Large intestine (tissue), 3 donors: ENCODE results near the gene CD24. TPM values are rescaled to one million over a fixed set of nuclear protein-coding genes. Genes with fewer than 3 reads are reported as not detected.

Experiments used
- DNase-seq, 2 donors: peaks; one replicate each; pipeline versions ENCODE4 v3.0.0 to v3.0.0-alpha.2; 2013
- H3K27ac ChIP-seq: one replicate; pipeline ENCODE4 v1.5.1; 2013; ENCODE audit warnings: low read length
- H3K27me3 ChIP-seq: 2 replicates; pipeline ENCODE4 v1.6.1; 2013; ENCODE audit warnings: low read length; ENCODE audit not compliant: control insufficient read depth, insufficient read depth
- H3K36me3 ChIP-seq: 2 replicates; pipeline ENCODE4 v1.6.1; 2013; ENCODE audit warnings: low read length; ENCODE audit not compliant: control insufficient read depth, insufficient read depth
- H3K4me1 ChIP-seq: one replicate; pipeline ENCODE4 v1.6.1; 2013; ENCODE audit warnings: low read length; ENCODE audit not compliant: control insufficient read depth, insufficient read depth
- H3K4me3 ChIP-seq: one replicate; pipeline ENCODE4 v1.5.1; 2013; ENCODE audit warnings: low read length
- H3K9me3 ChIP-seq: one replicate; pipeline ENCODE4 v1.6.1; 2013; ENCODE audit warnings: mild to moderate bottlenecking, low read depth, low read length, moderate library complexity; ENCODE audit not compliant: control insufficient read depth
- WGBS: methylation state at CpG from one replicate; pipeline ENCODE4 v1.1.5; 2013; ENCODE audit warnings: low lambda C conversion rate; ENCODE audit not compliant: insufficient coverage; 5-methylcytosine and 5-hydroxymethylcytosine counted together
- polyA plus RNA-seq: library from polyadenylated mRNA; unstranded; fragments of 120-200 nt; gene quantifications from one replicate; pipeline ENCODE4 v1.2.1, GENCODE V29; 2013

Gene CD24
- polyA plus RNA-seq, 1 donor: 135 TPM

DNA sequence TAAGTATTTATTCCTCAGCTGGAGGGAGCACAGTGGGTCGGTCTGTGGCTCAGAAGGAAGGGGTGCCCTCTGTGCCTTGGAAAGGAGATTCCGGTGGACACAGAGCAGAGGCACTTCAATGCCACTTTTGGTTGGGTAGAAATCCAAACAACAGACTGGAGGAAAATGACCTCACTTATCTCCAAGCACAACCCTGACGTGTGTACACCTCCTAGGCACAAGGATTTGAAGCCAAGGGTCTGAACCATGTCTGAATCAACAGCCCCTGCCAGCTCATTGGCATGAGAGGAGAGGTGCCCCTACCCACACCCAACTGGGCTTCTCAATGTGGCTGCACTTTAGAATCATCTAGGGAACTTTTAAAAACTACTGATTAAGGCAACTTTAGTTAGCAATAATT, 13.4 kb downstream of the CD24 start:
- Histone ChIP-seq H3K4me1 (no peaks in the 10 kb centered on the region), H3K27me3 (no peaks in the 10 kb centered on the region), H3K36me3 (no peaks in the 10 kb centered on the region), H3K27ac (no peak overlapping the region), H3K9me3 (no peaks in the 10 kb centered on the region), H3K4me3 (no peak overlapping the region)
- WGBS: no CpG with 5 or more reads among the region's 3 CpGs
- DNase-seq: no peak

GRCh38 chr6:106959985-106960384, 14.5 kb downstream of the CD24 start:
- no CpG with 5 or more reads among the region's 1 CpG for WGBS
- Histone ChIP-seq H3K4me1 (no peaks in the 10 kb centered on the region), H3K9me3 (no peaks in the 10 kb centered on the region), H3K4me3 (no peak overlapping the region), H3K36me3 (no peaks in the 10 kb centered on the region), H3K27ac (no peak overlapping the region), H3K27me3 (no peaks in the 10 kb centered on the region)
- DNase-seq: no peak

DNA sequence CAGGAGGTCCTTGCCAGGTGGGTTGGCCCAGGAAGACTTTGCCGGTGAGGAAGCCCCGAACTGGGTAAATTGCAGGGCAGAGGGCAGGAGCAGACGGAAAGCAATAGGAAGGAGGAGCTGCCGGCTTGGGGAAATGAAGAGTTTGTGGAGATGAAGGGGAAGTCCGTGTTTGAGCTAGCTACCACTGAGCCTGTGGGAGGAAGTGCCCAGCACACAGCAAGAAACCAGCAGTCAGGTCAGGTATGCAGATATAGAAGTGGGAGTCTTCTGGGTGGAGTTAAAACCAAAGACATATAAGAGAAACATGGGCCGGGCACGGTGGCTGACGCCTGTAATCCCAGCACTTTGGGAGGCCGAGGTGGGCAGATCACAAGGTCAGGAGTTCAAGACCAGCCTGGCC, 34.7 kb downstream of the CD24 start:
- DNase-seq: no peak
- no peak overlapping the region for H3K27ac ChIP-seq
- H3K27me3 ChIP-seq: no peaks in the 10 kb centered on the region
- no peak overlapping the region for H3K4me3 ChIP-seq
- no peaks in the 10 kb centered on the region for H3K36me3 ChIP-seq
- no peaks in the 10 kb centered on the region for H3K4me1 ChIP-seq
- H3K9me3 ChIP-seq: no peaks in the 10 kb centered on the region
- WGBS: no CpG with 5 or more reads among the region's 9 CpGs

- no CpG with 5 or more reads among the region's 3 CpGs for WGBS
- Histone ChIP-seq H3K27ac (no peak overlapping the region), H3K27me3 (no peaks in the 10 kb centered on the region), H3K36me3 (no peaks in the 10 kb centered on the region), H3K4me3 (no peak overlapping the region), H3K4me1 (no peaks in the 10 kb centered on the region), H3K9me3 (no peaks in the 10 kb centered on the region)
- no peak for DNase-seq
Measured at GRCh38 chr6:106939208-106939607, 35.3 kb downstream of the CD24 start.

DNA sequence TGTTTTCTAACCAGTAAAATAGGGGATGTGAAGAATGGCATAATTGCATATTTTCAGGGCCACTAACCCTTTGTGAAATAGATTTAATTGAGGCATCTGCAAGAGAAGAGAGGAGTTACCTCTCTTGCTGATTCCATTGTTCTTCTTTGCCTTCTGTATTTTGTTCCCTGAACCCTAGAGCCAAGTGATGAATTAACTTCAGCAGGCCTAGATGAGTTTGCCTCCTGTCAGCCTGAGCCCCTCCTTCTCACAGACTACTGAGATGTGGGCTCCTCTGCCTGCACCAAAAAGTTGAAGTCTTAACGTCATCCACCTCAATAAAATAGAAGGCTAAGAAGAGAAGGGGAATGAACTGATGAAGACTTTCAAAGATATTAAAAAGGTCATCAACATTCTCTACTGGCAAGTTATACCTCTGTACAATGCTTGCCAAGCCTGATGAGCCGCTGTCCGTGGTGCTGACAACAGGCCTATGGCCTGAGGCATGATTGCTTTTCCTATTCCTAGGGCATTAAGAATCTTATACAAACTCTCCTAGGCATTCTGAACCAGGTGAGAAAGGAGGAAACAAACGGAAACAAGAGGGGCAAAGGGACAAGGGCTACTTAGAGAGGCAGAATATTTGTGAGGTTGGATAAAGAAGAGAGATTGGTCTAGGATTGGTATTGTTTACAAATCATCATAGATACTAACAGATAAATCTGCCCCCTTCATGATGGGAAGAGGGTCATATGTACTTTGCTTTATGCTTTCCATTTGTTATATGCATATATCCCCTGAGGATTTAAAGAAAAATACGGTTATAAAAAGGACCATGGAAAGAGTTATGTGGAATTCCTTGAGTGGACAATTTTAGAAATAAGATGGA, 46.8 kb downstream of the CD24 start:
- no peaks in the 10 kb centered on the region for H3K9me3 ChIP-seq
- H3K36me3 ChIP-seq: no peaks in the 10 kb centered on the region
- H3K27ac ChIP-seq: no peak overlapping the region
- H3K4me3 ChIP-seq: no peak overlapping the region
- H3K4me1 ChIP-seq: peaks cover 4% of the 10 kb centered on the region
- WGBS: 0% methylated on average over 1 of the region's 5 CpGs
- DNase-seq: peak; percentile 38 to 51
- no peaks in the 10 kb centered on the region for H3K27me3 ChIP-seq

DNA sequence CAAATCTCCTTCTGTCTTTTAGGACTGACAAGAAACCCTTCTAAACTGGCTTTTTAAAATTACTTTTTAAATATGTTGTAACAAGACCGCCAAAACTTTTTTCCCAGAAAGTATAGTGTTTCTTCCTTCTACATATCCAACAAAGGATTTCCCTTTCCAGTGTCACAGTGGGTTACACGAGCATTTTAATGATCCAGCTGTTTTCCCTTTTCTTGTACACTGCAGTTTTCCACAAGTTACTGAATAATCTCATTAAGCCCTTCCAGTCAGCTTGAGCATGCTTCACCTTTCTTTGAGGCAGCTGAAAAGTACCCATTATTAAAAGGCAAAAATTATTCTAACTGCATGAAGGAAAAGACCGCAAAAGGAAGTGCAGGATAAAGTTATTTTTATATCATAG, 48.6 kb downstream of the CD24 start:
- Histone ChIP-seq H3K27me3 (no peaks in the 10 kb centered on the region), H3K27ac (no peak overlapping the region), H3K4me1 (peaks cover 4% of the 10 kb centered on the region), H3K36me3 (no peaks in the 10 kb centered on the region), H3K4me3 (no peak overlapping the region), H3K9me3 (no peaks in the 10 kb centered on the region)
- DNase-seq: no peak
- 80% methylated on average over 1 of the region's 3 CpGs for WGBS

DNA sequence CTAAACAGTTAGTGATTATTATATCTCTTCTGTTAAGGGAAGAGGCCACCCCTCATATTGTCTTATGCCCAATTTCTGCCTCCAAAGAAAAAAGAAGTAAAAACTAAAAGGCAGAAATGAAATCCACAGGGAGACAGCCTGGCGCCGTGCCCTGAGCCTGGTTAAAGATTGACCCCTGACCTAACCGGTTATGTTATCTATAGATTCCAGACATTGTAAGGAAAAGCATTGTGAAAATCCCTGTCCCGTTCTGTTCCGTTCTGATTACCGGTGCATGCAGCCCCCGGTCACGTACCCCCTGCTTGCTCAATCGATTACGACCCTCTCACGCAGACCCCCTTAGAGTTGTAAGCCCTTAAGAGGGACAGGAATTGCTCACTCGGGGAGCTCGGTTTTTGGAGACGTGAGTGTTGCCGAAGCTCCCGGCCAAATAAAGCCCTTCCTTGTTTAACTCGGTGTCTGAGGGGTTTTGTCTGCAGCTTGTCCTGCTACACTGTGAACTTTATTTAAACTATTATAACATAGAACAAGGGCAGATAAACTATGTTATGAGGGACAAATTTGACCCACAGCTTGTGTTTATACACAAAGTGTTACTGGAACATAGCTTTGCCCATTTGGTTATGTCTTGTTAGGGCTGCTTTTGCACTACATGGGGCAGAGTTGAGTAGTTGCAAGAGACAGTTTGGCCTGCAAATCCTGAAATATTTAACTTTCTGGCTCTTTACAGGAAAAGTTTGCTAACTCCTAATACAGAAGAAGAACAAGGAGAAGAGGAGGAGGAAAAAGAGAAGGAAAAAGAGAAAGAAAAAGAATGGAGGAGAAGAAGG, 49.6 kb downstream of the CD24 start:
- DNase-seq: peak; percentile 29 to 69

DNA sequence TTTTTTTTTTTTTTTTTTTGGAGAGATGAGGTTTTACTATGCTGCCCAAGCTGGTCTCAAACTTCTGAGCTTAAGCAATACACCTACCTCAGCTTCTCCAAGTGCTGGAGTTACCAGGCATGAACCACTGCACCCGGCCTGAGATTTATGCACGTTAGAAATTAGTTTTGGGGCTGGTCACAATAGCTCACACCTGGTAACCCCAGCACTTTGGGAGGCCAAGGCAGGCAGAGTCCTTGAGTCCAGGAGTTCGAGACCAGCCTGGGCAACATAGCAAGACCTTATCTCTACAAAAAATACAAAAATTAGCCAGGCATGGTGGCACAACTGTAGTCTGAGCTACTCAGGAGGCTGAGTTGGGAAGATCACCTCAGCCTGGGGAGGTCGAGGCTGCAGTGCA, 51.9 kb downstream of the CD24 start:
- WGBS: no CpG with 5 or more reads among the region's 4 CpGs
- no peaks in the 10 kb centered on the region for H3K9me3 ChIP-seq
- no peaks in the 10 kb centered on the region for H3K36me3 ChIP-seq
- no peak overlapping the region for H3K27ac ChIP-seq
- DNase-seq: no peak
- H3K27me3 ChIP-seq: no peaks in the 10 kb centered on the region
- H3K4me1 ChIP-seq: peaks cover 4% of the 10 kb centered on the region
- H3K4me3 ChIP-seq: no peak overlapping the region

More for the DNA sequence above, 49.6 kb downstream of the CD24 start:
- Histone ChIP-seq H3K27ac (peak overlapping the region; percentile 33), H3K27me3 (no peaks in the 10 kb centered on the region), H3K9me3 (no peaks in the 10 kb centered on the region), H3K4me1 (peaks cover 4% of the 10 kb centered on the region), H3K4me3 (peak overlapping the region; percentile 21), H3K36me3 (no peaks in the 10 kb centered on the region)
- WGBS: no CpG with 5 or more reads among the region's 17 CpGs

Other genes with a start within 250 kb of the CD24 start
- gene MTRES1, start 53.5 kb upstream of the CD24 start, polyA plus RNA-seq: 31.7 TPM
- gene BEND3, start 140.8 kb upstream of the CD24 start, polyA plus RNA-seq: 4.9 TPM